Trophoblast cell (in vitro differentiated cells and primary cell): ENCODE measurements around the gene PSMD5.

Experiments used
- DNase-seq, 2 donors: peaks; one replicate each; pipeline ENCODE4 v3.0.0-alpha.2; 2016
- H2AFZ ChIP-seq: 2 replicates; pipeline ENCODE4 v1.6.1; 2013; ENCODE audit warnings: low read length, moderate library complexity, mild to moderate bottlenecking; ENCODE audit not compliant: insufficient read depth, poor library complexity
- H2AK5ac ChIP-seq: 2 replicates; pipeline ENCODE4 v1.6.1; 2013; ENCODE audit warnings: mild to moderate bottlenecking, low read length
- H2BK120ac ChIP-seq: 2 replicates; pipeline ENCODE4 v1.6.1; 2013; ENCODE audit warnings: low read length, mild to moderate bottlenecking, moderate library complexity; ENCODE audit not compliant: insufficient read depth, poor library complexity
- H2BK12ac ChIP-seq: 2 replicates; pipeline ENCODE4 v1.6.1; 2013; ENCODE audit warnings: mild to moderate bottlenecking, low read length, moderate library complexity
- H2BK5ac ChIP-seq: 2 replicates; pipeline ENCODE4 v1.6.1; 2013; ENCODE audit warnings: low read length, low read depth, moderate library complexity, mild to moderate bottlenecking; ENCODE audit not compliant: poor library complexity
- H3K14ac ChIP-seq: 2 replicates; pipeline ENCODE4 v1.6.1; 2013; ENCODE audit warnings: mild to moderate bottlenecking, low read length
- H3K18ac ChIP-seq: 2 replicates; pipeline ENCODE4 v1.6.1; 2013; ENCODE audit warnings: mild to moderate bottlenecking, low read length
- H3K23ac ChIP-seq: 2 replicates; pipeline ENCODE4 v1.6.1; 2013; ENCODE audit warnings: low read length
- H3K27ac ChIP-seq: 2 replicates; pipeline ENCODE4 v1.5.1; 2013; ENCODE audit warnings: low read depth, mild to moderate bottlenecking, inconsistent platforms, low read length, moderate library complexity
- H3K27me3 ChIP-seq: 2 replicates; pipeline ENCODE4 v1.6.1; 2013; ENCODE audit warnings: inconsistent platforms, mild to moderate bottlenecking, low read length, moderate library complexity; ENCODE audit not compliant: insufficient read depth
- H3K36me3 ChIP-seq, 2 experiments: 1 replicate in 1 of 2; 2 replicates in 1 of 2; pipeline ENCODE4 v1.6.1; 2013; ENCODE audit warnings: low read length in 2 of 2, mild to moderate bottlenecking in 2 of 2, moderate library complexity in 1 of 2; ENCODE audit not compliant: insufficient read depth in 2 of 2, control insufficient read depth in 1 of 2
- H3K4ac ChIP-seq: 2 replicates; pipeline ENCODE4 v1.6.1; 2013; ENCODE audit warnings: low read depth, mild to moderate bottlenecking, low read length, moderate library complexity
- H3K4me1 ChIP-seq, 2 experiments: 1 replicate in 1 of 2; 2 replicates in 1 of 2; pipeline ENCODE4 v1.6.1; 2013; ENCODE audit warnings: low read length in 2 of 2, mild to moderate bottlenecking in 2 of 2, moderate library complexity in 1 of 2; ENCODE audit not compliant: insufficient read depth in 2 of 2, control insufficient read depth in 1 of 2
- H3K4me2 ChIP-seq: 2 replicates; pipeline ENCODE4 v1.6.1; 2013; ENCODE audit warnings: inconsistent platforms, mild to moderate bottlenecking, low read length, moderate library complexity
- H3K4me3 ChIP-seq: 2 replicates; pipeline ENCODE4 v1.5.1; 2013; ENCODE audit warnings: mild to moderate bottlenecking, low read depth, low read length, inconsistent platforms
- H3K79me1 ChIP-seq: one replicate; pipeline ENCODE4 v1.6.1; 2013; ENCODE audit warnings: low read length
- H3K79me2 ChIP-seq: 2 replicates; pipeline ENCODE4 v1.6.1; 2013; ENCODE audit warnings: low read length, mild to moderate bottlenecking; ENCODE audit not compliant: control insufficient read depth, insufficient read depth, poor library complexity
- H3K9ac ChIP-seq: 2 replicates; pipeline ENCODE4 v1.6.1; 2013; ENCODE audit warnings: mild to moderate bottlenecking, low read length
- H3K9me3 ChIP-seq: 2 replicates; pipeline ENCODE4 v1.6.1; 2013; ENCODE audit warnings: low read depth, mild to moderate bottlenecking, control low read depth, inconsistent platforms, low read length; ENCODE audit not compliant: insufficient read depth
- H4K12ac ChIP-seq: 2 replicates; pipeline ENCODE4 v1.6.1; 2013; ENCODE audit warnings: low read depth, mild to moderate bottlenecking, low read length, moderate library complexity
- H4K8ac ChIP-seq: 2 replicates; pipeline ENCODE4 v1.6.1; 2013; ENCODE audit warnings: low read depth, mild to moderate bottlenecking, low read length, moderate library complexity
- H4K91ac ChIP-seq: one replicate; pipeline ENCODE4 v1.6.1; 2013; ENCODE audit warnings: low read depth, mild to moderate bottlenecking, low read length, moderate library complexity
- WGBS: extraction: QIAGEN DNeasy Blood & Tissue Kit; methylation state at CpG from one replicate; pipeline ENCODE4 v1.1.7; 2013; ENCODE audit warnings: missing lambda C conversion rate; ENCODE audit not compliant: insufficient read length, insufficient coverage; ENCODE audit errors: extremely low coverage; 5-methylcytosine and 5-hydroxymethylcytosine counted together

Gene PSMD5

DNA sequence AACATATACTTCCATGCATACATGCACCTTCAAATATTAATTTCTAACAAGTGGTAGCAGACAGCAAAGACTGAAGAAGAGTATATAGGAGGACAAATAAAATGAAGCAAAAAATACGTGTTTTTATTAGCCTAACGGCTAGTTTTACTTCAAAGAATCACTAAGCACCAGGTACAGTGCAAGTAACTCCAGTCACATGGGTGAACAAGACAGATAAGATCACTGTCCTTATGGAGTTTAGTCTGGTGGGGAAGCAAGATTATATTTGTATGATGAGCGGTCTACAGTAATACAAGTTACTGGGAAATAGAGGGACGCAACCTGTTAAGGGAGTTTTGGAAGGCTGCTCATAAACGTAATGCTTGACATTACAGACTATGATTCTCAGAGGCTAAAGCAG is 65.5 kb downstream of the PSMD5 start:
- Histone ChIP-seq H3K4me2 (no peak overlapping the region), H2AFZ (no peak overlapping the region), H3K4me3 (no peak overlapping the region), H2BK5ac (no peak overlapping the region), H3K36me3 (peaks cover 6 to 18% of the 10 kb centered on the region in 2 experiments), H4K91ac (no peak overlapping the region), H4K8ac (no peak overlapping the region), H3K9ac (no peak overlapping the region), H2BK120ac (no peak overlapping the region), H3K79me2 (no peaks in the 10 kb centered on the region), H4K12ac (no peak overlapping the region), H3K27ac (no peak overlapping the region), H3K9me3 (no peaks in the 10 kb centered on the region), H2BK12ac (no peak overlapping the region), H3K23ac (no peak overlapping the region), H3K79me1 (no peaks in the 10 kb centered on the region), H3K4me1 (no peaks in the 10 kb centered on the region), H3K18ac (no peak overlapping the region), H3K4ac (no peak overlapping the region), H3K27me3 (no peaks in the 10 kb centered on the region), H3K14ac (no peak overlapping the region), H2AK5ac (no peak overlapping the region)
- no peak for DNase-seq
- no CpG with 5 or more reads among the region's 5 CpGs for WGBS

DNA sequence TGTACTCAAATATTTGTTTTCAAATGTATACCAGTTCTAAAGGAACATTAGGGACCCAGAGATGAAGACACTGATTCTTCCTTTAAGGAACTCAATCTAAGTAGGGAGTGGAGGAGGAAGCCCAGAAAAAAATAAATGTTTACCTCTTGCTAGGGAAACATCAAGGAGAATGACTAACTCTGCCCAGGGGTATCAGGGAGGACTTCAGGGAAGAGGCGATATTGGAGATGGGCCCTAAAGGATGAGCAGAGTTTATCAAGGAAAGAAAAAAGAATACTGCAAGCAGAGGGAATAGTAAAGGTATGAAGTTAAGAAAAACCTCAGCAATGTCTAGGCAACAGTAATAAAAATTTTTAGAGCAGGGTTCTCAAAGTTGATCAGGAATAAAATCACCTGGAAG is 65.9 kb downstream of the PSMD5 start:
- H3K4me2 ChIP-seq, result no peak overlapping the region
- H3K4me3 ChIP-seq, result no peak overlapping the region
- H2BK120ac ChIP-seq, result no peak overlapping the region
- no peaks in the 10 kb centered on the region for H3K9me3 ChIP-seq
- H3K9ac ChIP-seq, result no peak overlapping the region
- H3K14ac ChIP-seq, result no peak overlapping the region
- H4K91ac ChIP-seq, result no peak overlapping the region
- no CpG with 5 or more reads among the region's 1 CpG for WGBS
- no peaks in the 10 kb centered on the region for H3K27me3 ChIP-seq
- no peak overlapping the region for H3K4ac ChIP-seq
- peaks cover 6 to 18% of the 10 kb centered on the region in 2 experiments for H3K36me3 ChIP-seq
- no peak overlapping the region for H3K23ac ChIP-seq
- H2AFZ ChIP-seq, result no peak overlapping the region
- no peak for DNase-seq
- no peaks in the 10 kb centered on the region for H3K79me2 ChIP-seq
- no peak overlapping the region for H3K18ac ChIP-seq
- H4K12ac ChIP-seq, result no peak overlapping the region
- H2AK5ac ChIP-seq, result no peak overlapping the region
- no peak overlapping the region for H2BK12ac ChIP-seq
- no peaks in the 10 kb centered on the region for H3K79me1 ChIP-seq
- H4K8ac ChIP-seq, result no peak overlapping the region
- H3K27ac ChIP-seq, result no peak overlapping the region
- no peaks in the 10 kb centered on the region for H3K4me1 ChIP-seq
- H2BK5ac ChIP-seq, result no peak overlapping the region

DNA sequence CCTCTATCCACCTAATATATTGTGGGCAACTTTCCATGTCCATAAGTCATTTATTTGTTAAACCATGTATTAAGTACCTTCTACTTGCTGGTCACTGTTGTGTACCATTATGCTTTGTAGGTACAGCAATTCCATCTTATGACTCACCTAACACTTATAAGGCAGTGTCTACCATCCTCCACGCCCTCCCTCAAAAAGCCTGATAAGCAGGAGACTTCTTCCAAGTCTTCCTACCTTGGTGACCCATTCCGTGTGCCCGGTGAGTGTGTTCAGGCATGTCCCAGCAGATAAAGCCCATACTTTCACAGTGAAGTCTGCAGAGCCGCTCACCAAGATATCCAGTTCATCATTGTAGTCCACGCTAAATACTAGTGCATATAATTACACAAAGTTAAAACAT is 66.9 kb downstream of the PSMD5 start:
- H3K9me3 ChIP-seq, result no peaks in the 10 kb centered on the region
- no peak overlapping the region for H3K4me2 ChIP-seq
- DNase-seq, result peak; percentile 39 to 42
- no peaks in the 10 kb centered on the region for H3K4me1 ChIP-seq
- H4K12ac ChIP-seq, result no peak overlapping the region
- H4K8ac ChIP-seq, result no peak overlapping the region
- H3K79me1 ChIP-seq, result no peaks in the 10 kb centered on the region
- H2BK5ac ChIP-seq, result no peak overlapping the region
- no peak overlapping the region for H3K18ac ChIP-seq
- no peak overlapping the region for H4K91ac ChIP-seq
- no peak overlapping the region for H3K4me3 ChIP-seq
- no peaks in the 10 kb centered on the region for H3K79me2 ChIP-seq
- H2BK12ac ChIP-seq, result no peak overlapping the region
- H3K9ac ChIP-seq, result no peak overlapping the region
- H2AK5ac ChIP-seq, result no peak overlapping the region
- no peaks in the 10 kb centered on the region for H3K27me3 ChIP-seq
- WGBS, result no CpG with 5 or more reads among the region's 5 CpGs
- H2AFZ ChIP-seq, result no peak overlapping the region
- no peak overlapping the region for H3K14ac ChIP-seq
- H3K36me3 ChIP-seq, result peaks cover 7 to 21% of the 10 kb centered on the region in 2 experiments
- H2BK120ac ChIP-seq, result no peak overlapping the region
- H3K27ac ChIP-seq, result no peak overlapping the region
- H3K4ac ChIP-seq, result no peak overlapping the region
- H3K23ac ChIP-seq, result no peak overlapping the region

DNA sequence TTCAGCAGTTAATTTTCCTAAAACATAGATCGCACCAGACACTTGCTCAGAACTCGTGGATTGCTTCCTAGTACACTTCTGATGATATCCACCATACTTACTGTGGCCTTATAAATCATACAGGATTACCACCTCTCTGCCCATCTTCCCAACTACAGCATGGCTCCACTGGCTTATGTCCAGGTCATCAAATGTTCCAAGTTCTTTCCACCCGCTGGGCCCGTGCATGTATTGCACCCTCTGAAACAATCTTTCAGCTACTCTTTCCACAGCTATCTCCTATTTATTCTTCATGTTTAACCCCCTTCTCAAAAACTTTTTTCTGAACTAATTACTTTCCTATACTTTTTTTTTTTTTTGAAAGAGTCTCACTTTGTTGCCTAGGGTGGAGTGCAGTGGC is 68.0 kb downstream of the PSMD5 start:
- DNase-seq, result no peak
- Histone ChIP-seq H2BK12ac (no peak overlapping the region), H2BK5ac (no peak overlapping the region), H4K12ac (no peak overlapping the region), H3K27me3 (no peaks in the 10 kb centered on the region), H2BK120ac (no peak overlapping the region), H2AFZ (no peak overlapping the region), H3K9ac (no peak overlapping the region), H2AK5ac (no peak overlapping the region), H3K4ac (no peak overlapping the region), H3K4me3 (no peak overlapping the region), H3K18ac (no peak overlapping the region), H3K4me2 (no peak overlapping the region), H3K4me1 (no peaks in the 10 kb centered on the region), H3K79me2 (no peaks in the 10 kb centered on the region), H3K23ac (no peak overlapping the region), H4K8ac (no peak overlapping the region), H3K27ac (no peak overlapping the region), H3K36me3 (peaks cover 7 to 22% of the 10 kb centered on the region in 2 experiments), H3K14ac (no peak overlapping the region), H4K91ac (no peak overlapping the region), H3K79me1 (no peaks in the 10 kb centered on the region), H3K9me3 (no peaks in the 10 kb centered on the region)
- WGBS, result no CpG with 5 or more reads among the region's 4 CpGs
